ENCODE measurements around the gene ECT2L. TPM values are rescaled to one million over a fixed set of nuclear protein-coding genes. Genes with fewer than 3 reads are reported as not detected.

Gene ECT2L
- total RNA-seq, 1 experiment from 2014 or later, result not detected

DNA sequence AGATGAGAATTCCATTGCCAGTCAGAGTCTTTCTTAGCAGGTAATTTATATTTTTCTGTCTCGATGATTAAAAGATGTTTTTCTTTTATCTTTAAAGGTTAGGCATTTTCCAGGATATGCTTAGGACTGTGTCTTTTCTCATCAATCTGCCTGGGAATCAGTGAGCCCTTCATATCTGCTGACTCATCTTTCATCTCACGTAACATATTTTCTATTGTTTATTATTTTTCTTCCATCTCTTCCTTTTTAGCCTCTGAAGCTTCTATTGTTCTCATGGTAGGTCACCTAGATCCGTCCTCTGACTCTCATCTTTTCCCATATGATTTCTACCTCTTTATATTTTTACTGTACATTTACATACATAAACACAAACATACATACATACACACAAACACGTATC, 13.6 kb upstream of the ECT2L start:
- Histone ChIP-seq H3K9me2 (ENCODE audit: insufficient read depth) (no peaks in the 10 kb centered on the region), H3K36me3 (ENCODE audit: control insufficient read depth in 1 of 2, insufficient read depth in 2 of 2, low read length in 2 of 2) (no peaks in the 10 kb centered on the region), H3K79me2 (ENCODE audit: insufficient read depth, low read length) (no peaks in the 10 kb centered on the region), H3K27ac (ENCODE audit: low read depth, low read length) (no peak overlapping the region), H3K9ac (ENCODE audit: low read length) (no peak overlapping the region), H3K4me1 (ENCODE audit: control insufficient read depth in 1 of 2, insufficient read depth in 2 of 2, low read length in 2 of 2) (no peaks in the 10 kb centered on the region), H3K4me2 (ENCODE audit: low read length) (no peak overlapping the region), H3K27me3 (ENCODE audit: insufficient read depth, low read length) (no peaks in the 10 kb centered on the region), H3K4me3 (replicated peaks in 1 of 2; ENCODE audit: low read depth in 1 of 2, low read length in 2 of 2) (no peak overlapping the region), H3K9me3 (ENCODE audit: control insufficient read depth in 1 of 2, insufficient read depth in 1 of 2, low read depth in 1 of 2, low read length in 2 of 2) (no peaks in the 10 kb centered on the region), H4K20me1 (ENCODE audit: insufficient read depth) (peaks cover 3% of the 10 kb centered on the region; the same call in 1 of the 2 replicates), H2AFZ (ENCODE audit: low read depth, low read length, poor library complexity, severe bottlenecking) (no peak overlapping the region)
- ChIA-PET POLR2A (no interaction called here), RAD21 (ENCODE audit: low non-redundant PET in 1 of 2, low total read pairs in 2 of 2, uncharacterized antibody in 2 of 2, unreplicated experiment in 2 of 2) (no interaction called here), CTCF (no interaction called here)
- no peak for TF ChIP-seq ZNF274 (IDR thresholded peaks at IDR 0.05; ENCODE audit: low read depth, low read length)
- no peak for TF ChIP-seq YY1 (IDR thresholded peaks at IDR 0.05; ENCODE audit: extremely low read depth, insufficient replicate concordance, low read depth, low read length)
- no peak for TF ChIP-seq JUND (IDR thresholded peaks at IDR 0.05)
- TF ChIP-seq EZH2phosphoT487 (IDR thresholded peaks at IDR 0.05; ENCODE audit: borderline replicate concordance), result no peak
- no peak for TF ChIP-seq EZH2 (IDR thresholded peaks at IDR 0.05)
- no peak for TF ChIP-seq TCF7L2 (IDR thresholded peaks at IDR 0.05; ENCODE audit: borderline replicate concordance, extremely low read depth, insufficient read depth, insufficient read length)
- TF ChIP-seq, protein P1, sequence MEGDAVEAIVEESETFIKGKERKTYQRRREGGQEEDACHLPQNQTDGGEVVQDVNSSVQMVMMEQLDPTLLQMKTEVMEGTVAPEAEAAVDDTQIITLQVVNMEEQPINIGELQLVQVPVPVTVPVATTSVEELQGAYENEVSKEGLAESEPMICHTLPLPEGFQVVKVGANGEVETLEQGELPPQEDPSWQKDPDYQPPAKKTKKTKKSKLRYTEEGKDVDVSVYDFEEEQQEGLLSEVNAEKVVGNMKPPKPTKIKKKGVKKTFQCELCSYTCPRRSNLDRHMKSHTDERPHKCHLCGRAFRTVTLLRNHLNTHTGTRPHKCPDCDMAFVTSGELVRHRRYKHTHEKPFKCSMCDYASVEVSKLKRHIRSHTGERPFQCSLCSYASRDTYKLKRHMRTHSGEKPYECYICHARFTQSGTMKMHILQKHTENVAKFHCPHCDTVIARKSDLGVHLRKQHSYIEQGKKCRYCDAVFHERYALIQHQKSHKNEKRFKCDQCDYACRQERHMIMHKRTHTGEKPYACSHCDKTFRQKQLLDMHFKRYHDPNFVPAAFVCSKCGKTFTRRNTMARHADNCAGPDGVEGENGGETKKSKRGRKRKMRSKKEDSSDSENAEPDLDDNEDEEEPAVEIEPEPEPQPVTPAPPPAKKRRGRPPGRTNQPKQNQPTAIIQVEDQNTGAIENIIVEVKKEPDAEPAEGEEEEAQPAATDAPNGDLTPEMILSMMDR (IDR thresholded peaks at IDR 0.05 in 2 of 3, conservative IDR thresholded peaks at IDR 0.05 in 1 of 3; ENCODE audit: borderline replicate concordance in 1 of 3, insufficient read depth in 1 of 3, low read depth in 2 of 3, low read length in 2 of 3), result no peak
- TF ChIP-seq, protein P2, sequence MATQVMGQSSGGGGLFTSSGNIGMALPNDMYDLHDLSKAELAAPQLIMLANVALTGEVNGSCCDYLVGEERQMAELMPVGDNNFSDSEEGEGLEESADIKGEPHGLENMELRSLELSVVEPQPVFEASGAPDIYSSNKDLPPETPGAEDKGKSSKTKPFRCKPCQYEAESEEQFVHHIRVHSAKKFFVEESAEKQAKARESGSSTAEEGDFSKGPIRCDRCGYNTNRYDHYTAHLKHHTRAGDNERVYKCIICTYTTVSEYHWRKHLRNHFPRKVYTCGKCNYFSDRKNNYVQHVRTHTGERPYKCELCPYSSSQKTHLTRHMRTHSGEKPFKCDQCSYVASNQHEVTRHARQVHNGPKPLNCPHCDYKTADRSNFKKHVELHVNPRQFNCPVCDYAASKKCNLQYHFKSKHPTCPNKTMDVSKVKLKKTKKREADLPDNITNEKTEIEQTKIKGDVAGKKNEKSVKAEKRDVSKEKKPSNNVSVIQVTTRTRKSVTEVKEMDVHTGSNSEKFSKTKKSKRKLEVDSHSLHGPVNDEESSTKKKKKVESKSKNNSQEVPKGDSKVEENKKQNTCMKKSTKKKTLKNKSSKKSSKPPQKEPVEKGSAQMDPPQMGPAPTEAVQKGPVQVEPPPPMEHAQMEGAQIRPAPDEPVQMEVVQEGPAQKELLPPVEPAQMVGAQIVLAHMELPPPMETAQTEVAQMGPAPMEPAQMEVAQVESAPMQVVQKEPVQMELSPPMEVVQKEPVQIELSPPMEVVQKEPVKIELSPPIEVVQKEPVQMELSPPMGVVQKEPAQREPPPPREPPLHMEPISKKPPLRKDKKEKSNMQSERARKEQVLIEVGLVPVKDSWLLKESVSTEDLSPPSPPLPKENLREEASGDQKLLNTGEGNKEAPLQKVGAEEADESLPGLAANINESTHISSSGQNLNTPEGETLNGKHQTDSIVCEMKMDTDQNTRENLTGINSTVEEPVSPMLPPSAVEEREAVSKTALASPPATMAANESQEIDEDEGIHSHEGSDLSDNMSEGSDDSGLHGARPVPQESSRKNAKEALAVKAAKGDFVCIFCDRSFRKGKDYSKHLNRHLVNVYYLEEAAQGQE (IDR thresholded peaks at IDR 0.05; ENCODE audit: low read depth), result no peak
- TF ChIP-seq, protein P3, sequence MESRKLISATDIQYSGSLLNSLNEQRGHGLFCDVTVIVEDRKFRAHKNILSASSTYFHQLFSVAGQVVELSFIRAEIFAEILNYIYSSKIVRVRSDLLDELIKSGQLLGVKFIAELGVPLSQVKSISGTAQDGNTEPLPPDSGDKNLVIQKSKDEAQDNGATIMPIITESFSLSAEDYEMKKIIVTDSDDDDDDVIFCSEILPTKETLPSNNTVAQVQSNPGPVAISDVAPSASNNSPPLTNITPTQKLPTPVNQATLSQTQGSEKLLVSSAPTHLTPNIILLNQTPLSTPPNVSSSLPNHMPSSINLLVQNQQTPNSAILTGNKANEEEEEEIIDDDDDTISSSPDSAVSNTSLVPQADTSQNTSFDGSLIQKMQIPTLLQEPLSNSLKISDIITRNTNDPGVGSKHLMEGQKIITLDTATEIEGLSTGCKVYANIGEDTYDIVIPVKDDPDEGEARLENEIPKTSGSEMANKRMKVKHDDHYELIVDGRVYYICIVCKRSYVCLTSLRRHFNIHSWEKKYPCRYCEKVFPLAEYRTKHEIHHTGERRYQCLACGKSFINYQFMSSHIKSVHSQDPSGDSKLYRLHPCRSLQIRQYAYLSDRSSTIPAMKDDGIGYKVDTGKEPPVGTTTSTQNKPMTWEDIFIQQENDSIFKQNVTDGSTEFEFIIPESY (IDR thresholded peaks at IDR 0.05; ENCODE audit: extremely low read depth, insufficient replicate concordance, low read length), result no peak
- no peak for TF ChIP-seq ELF1 (IDR thresholded peaks at IDR 0.05; ENCODE audit: borderline replicate concordance, low read depth)
- TF ChIP-seq CBX3 (IDR thresholded peaks at IDR 0.05; ENCODE audit: low read depth), result no peak
- no peak for TF ChIP-seq FOSL1 (IDR thresholded peaks at IDR 0.05; ENCODE audit: low read depth)
- no peak for TF ChIP-seq ZFX (IDR thresholded peaks at IDR 0.05)
- TF ChIP-seq, protein P4, sequence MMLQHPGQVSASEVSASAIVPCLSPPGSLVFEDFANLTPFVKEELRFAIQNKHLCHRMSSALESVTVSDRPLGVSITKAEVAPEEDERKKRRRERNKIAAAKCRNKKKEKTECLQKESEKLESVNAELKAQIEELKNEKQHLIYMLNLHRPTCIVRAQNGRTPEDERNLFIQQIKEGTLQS (IDR thresholded peaks at IDR 0.05), result no peak
- TF ChIP-seq SRF (IDR thresholded peaks at IDR 0.05; ENCODE audit: low read depth), result no peak
- no peak for TF ChIP-seq SIN3A (IDR thresholded peaks at IDR 0.05; ENCODE audit: low read depth)
- no peak for TF ChIP-seq SP1 (IDR thresholded peaks at IDR 0.05; ENCODE audit: low read depth)
- TF ChIP-seq RAD21 (IDR thresholded peaks at IDR 0.05; ENCODE audit: low read depth), result no peak
- TF ChIP-seq POLR2AphosphoS5 (IDR thresholded peaks at IDR 0.05; ENCODE audit: low read depth, low read length), result no peak
- no peak for TF ChIP-seq POLR2A (IDR thresholded peaks at IDR 0.05; ENCODE audit: borderline replicate concordance, extremely low read depth, insufficient read depth, insufficient read length)
- DNase-seq (ENCODE audit: low read depth, low spot score) (no peak), ATAC-seq (no peak)
- BruUV-seq (replicated peaks), result no TSS peak
- intact Hi-C loops (cut with micrococcal nuclease), result no loop called here
